ENCODE data around the gene RAB6B.

The RAB6B gene

GRCh38 chr3:133824961-133825485, 70.7 kb downstream of the RAB6B start:
- no peak for ATAC-seq (ENCODE audit: low read depth)

DNA sequence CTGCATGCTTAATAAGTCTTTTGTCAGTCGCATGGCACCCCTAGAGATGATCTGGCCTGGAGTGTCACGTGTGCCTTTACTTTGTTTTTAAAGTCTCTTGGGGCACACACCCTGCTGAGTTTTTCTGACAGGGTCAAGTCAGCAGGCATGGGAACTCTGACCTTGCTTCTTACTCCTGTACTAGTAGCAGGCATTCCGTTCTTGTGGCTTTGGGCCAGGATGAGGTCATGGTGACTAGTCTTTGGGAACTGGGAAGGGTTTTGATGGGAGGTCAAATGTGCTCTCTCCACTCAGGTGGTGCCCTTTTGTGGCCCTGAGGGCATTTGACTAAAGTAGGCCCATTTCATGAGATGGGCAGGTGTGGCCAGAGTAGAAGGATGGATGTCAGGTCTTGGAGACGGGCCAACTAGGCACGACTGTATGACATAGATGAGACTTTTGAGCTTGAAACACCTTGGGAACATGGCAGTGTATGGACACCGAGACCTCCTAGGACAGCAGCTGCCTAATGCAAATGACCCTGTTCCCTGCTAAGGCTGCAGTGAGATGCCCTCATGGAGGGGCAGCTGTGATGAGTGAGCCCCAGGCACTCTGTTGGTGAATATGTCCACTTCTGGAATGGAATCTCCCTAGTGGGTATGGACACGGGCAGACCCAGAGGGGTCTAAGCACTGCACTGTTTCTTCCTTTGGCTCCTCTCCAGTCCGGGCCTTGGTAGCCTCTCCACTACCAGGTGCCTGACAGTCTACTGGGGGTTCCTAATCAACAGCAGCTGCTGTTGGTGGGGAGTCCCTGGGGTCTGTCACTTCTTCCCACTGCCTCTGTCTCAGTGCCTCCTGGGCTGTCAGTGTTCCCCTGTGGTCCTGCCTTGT, 73.7 kb downstream of the RAB6B start:
- Histone ChIP-seq H3K9me3 (ENCODE audit: severe bottlenecking) (no peaks in the 10 kb centered on the region), H3K36me3 (ENCODE audit: low read depth) (peaks cover 61% of the 10 kb centered on the region), H3K27me3 (ENCODE audit: insufficient read depth, poor library complexity, severe bottlenecking) (no peaks in the 10 kb centered on the region), H3K4me3 (ENCODE audit: severe bottlenecking) (no peak overlapping the region), H3K4me1 (ENCODE audit: insufficient read depth, poor library complexity, severe bottlenecking) (no peaks in the 10 kb centered on the region), H3K27ac (ENCODE audit: poor library complexity, severe bottlenecking) (no peak overlapping the region)
- TF ChIP-seq CTCF (IDR thresholded peaks at IDR 0.05; ENCODE audit: poor library complexity, severe bottlenecking): peak; percentile 75
- ATAC-seq (ENCODE audit: low read depth): peak; percentile 85
- DNase-seq (ENCODE audit: low spot score): peak; percentile 89

More at GRCh38 chr3:133824961-133825485, 70.7 kb downstream of the RAB6B start:
- Histone ChIP-seq H3K4me1 (ENCODE audit: insufficient read depth, poor library complexity, severe bottlenecking) (no peaks in the 10 kb centered on the region), H3K9me3 (ENCODE audit: severe bottlenecking) (no peaks in the 10 kb centered on the region), H3K36me3 (ENCODE audit: low read depth) (peaks cover 31% of the 10 kb centered on the region), H3K4me3 (ENCODE audit: severe bottlenecking) (no peak overlapping the region), H3K27me3 (ENCODE audit: insufficient read depth, poor library complexity, severe bottlenecking) (no peaks in the 10 kb centered on the region), H3K27ac (ENCODE audit: poor library complexity, severe bottlenecking) (no peak overlapping the region)
- no peak for DNase-seq (ENCODE audit: low spot score)
- TF ChIP-seq CTCF (IDR thresholded peaks at IDR 0.05; ENCODE audit: poor library complexity, severe bottlenecking): no peak

- no peak for TF ChIP-seq CTCF (IDR thresholded peaks at IDR 0.05; ENCODE audit: poor library complexity, severe bottlenecking)
- Histone ChIP-seq H3K27ac (ENCODE audit: poor library complexity, severe bottlenecking) (no peak overlapping the region), H3K9me3 (ENCODE audit: severe bottlenecking) (no peaks in the 10 kb centered on the region), H3K4me1 (ENCODE audit: insufficient read depth, poor library complexity, severe bottlenecking) (no peaks in the 10 kb centered on the region), H3K4me3 (ENCODE audit: severe bottlenecking) (no peak overlapping the region), H3K27me3 (ENCODE audit: insufficient read depth, poor library complexity, severe bottlenecking) (no peaks in the 10 kb centered on the region), H3K36me3 (ENCODE audit: low read depth) (peaks cover 70% of the 10 kb centered on the region)
- ATAC-seq (ENCODE audit: low read depth) (no peak), DNase-seq (ENCODE audit: low spot score) (no peak)
Observed at GRCh38 chr3:133820889-133821675, 74.6 kb downstream of the RAB6B start.

- no peak for ATAC-seq (ENCODE audit: low read depth)
- Histone ChIP-seq H3K9me3 (ENCODE audit: severe bottlenecking) (no peaks in the 10 kb centered on the region), H3K27me3 (ENCODE audit: insufficient read depth, poor library complexity, severe bottlenecking) (no peaks in the 10 kb centered on the region), H3K27ac (ENCODE audit: poor library complexity, severe bottlenecking) (no peak overlapping the region), H3K4me3 (ENCODE audit: severe bottlenecking) (no peak overlapping the region), H3K36me3 (ENCODE audit: low read depth) (peaks cover 80% of the 10 kb centered on the region), H3K4me1 (ENCODE audit: insufficient read depth, poor library complexity, severe bottlenecking) (no peaks in the 10 kb centered on the region)
- TF ChIP-seq CTCF (IDR thresholded peaks at IDR 0.05; ENCODE audit: poor library complexity, severe bottlenecking): no peak
- DNase-seq (ENCODE audit: low spot score): no peak
Observed at GRCh38 chr3:133820129-133820528, 75.6 kb downstream of the RAB6B start.
